HepG2 (cell line): ENCODE data around the gene LHFPL2. TPM values are rescaled to one million over a fixed set of nuclear protein-coding genes. Genes with fewer than 3 reads are reported as not detected.

ENCODE experiments used
- ATAC-seq: fragments of 200-7000 bp; cut with Tn5 transposase; 3 replicates; pipeline ENCODE4 v1.9.1; 2020; ENCODE audit warnings: mild to moderate bottlenecking, moderate library complexity
- BruUV-seq: library from RNA; stranded (reverse); fragments of 400-500 nt; replicated peaks from 2 replicates; lab custom pipeline; 2021; lab: Mats Ljungman, UMichigan
- CTCF ChIA-PET: fragments of 300-600 bp; formaldehyde crosslinking; extraction: SDS; loops from one replicate; lab custom pipeline; 2021; ENCODE audit warnings: low total read pairs, inconsistent platforms, low intra/inter-chr PET ratio; lab: Yijun Ruan, JAX
- POLR2A ChIA-PET: fragments of 350-600 bp; sonication (Branson Sonifier 250); formaldehyde crosslinking; loops from one replicate; lab custom pipeline; 2020; ENCODE audit warnings: antibody characterized with exemption, inconsistent platforms; lab: Yijun Ruan, JAX
- DNase-seq: peaks from one replicate; pipeline ENCODE4 v3.0.0-alpha.2; 2015; ENCODE audit warnings: low spot score
- FAIRE-seq: peaks from 3 replicates; lab custom pipeline; 2011; peaks lifted over from hg19 to GRCh38; lab: Jason Lieb, UNC
- H2AFZ ChIP-seq: one replicate; pipeline ENCODE4 v1.6.1; 2011; ENCODE audit warnings: low read length, inconsistent platforms
- H3K27ac ChIP-seq: fragments of 300-600 bp; 3 replicates; pipeline ENCODE4 v1.8.0; 2011; ENCODE audit warnings: mixed run types, mild to moderate bottlenecking, mixed read lengths, low read length, inconsistent platforms; ENCODE audit not compliant: insufficient read depth; ENCODE audit errors: extremely low read length
- H3K27me3 ChIP-seq, 2 experiments: fragments of 200-600 bp in 1 of 2; 2 replicates in 1 of 2; 3 replicates in 1 of 2; pipeline versions ENCODE4 v1.6.0 to v1.8.0; 2011; ENCODE audit warnings: low read length in 2 of 2, mild to moderate bottlenecking in 2 of 2, moderate library complexity in 2 of 2, inconsistent platforms in 1 of 2; ENCODE audit not compliant: insufficient read depth in 2 of 2, control insufficient read depth in 1 of 2
- H3K36me3 ChIP-seq, 2 experiments: fragments of 200-600 bp in 1 of 2; replicated peaks in 1 of 2; 2 replicates in 1 of 2; 3 replicates in 1 of 2; pipeline versions ENCODE4 v1.5.1 to v1.8.0; 2011; ENCODE audit warnings: low read length in 2 of 2, inconsistent platforms in 1 of 2; ENCODE audit not compliant: insufficient read depth in 2 of 2, control insufficient read depth in 1 of 2
- H3K4me1 ChIP-seq: 2 replicates; pipeline ENCODE4 v1.5.1; 2012; ENCODE audit warnings: low read length, inconsistent platforms; ENCODE audit not compliant: insufficient read depth
- H3K4me2 ChIP-seq: 2 replicates; pipeline ENCODE4 v1.6.0; 2011; ENCODE audit warnings: low read depth, low read length, inconsistent platforms
- H3K4me3 ChIP-seq, 3 experiments: fragments of 200-600 bp in 1 of 3; sonication (generic), shearing (Covaris generic) in 1 of 3; replicated peaks in 1 of 3; 2 replicates each; pipeline ENCODE4 v1.5.1; 2011 to 2016; ENCODE audit warnings: low read length in 3 of 3, inconsistent platforms in 2 of 3, low read depth in 2 of 3, mild to moderate bottlenecking in 2 of 3, control low read depth in 1 of 3, mixed read lengths in 1 of 3; ENCODE audit not compliant: insufficient read depth in 1 of 3
- H3K79me2 ChIP-seq: one replicate; pipeline ENCODE4 v1.6.1; 2011; ENCODE audit warnings: low read length, inconsistent platforms; ENCODE audit not compliant: insufficient read depth
- H3K9ac ChIP-seq: 2 replicates; pipeline ENCODE4 v1.6.0; 2011; ENCODE audit warnings: mild to moderate bottlenecking, low read depth, low read length, inconsistent platforms; ENCODE audit not compliant: insufficient read depth
- H3K9me3 ChIP-seq: 2 replicates; pipeline ENCODE4 v1.5.1; 2012; ENCODE audit warnings: mild to moderate bottlenecking, low read length
- H4K20me1 ChIP-seq: 2 replicates; pipeline ENCODE4 v1.6.0; 2011; ENCODE audit warnings: inconsistent platforms, mild to moderate bottlenecking, low read length, moderate library complexity; ENCODE audit not compliant: insufficient read depth
- HMGA1 ChIP-seq: sonication (generic); formaldehyde crosslinking; conservative IDR thresholded peaks from 2 replicates; pipeline ENCODE4 v1.4.0; 2020; ENCODE audit warnings: missing genetic modification reagents
- HOXA9 ChIP-seq: sonication (generic); formaldehyde crosslinking; IDR thresholded peaks from 2 replicates; pipeline ENCODE4 v1.8.1; 2022; ENCODE audit warnings: missing genetic modification reagents, mild to moderate bottlenecking, moderate library complexity, borderline replicate concordance
- KLF12 ChIP-seq: sonication (generic); formaldehyde crosslinking; IDR thresholded peaks from 2 replicates; pipeline ENCODE4 v1.4.0; 2020; ENCODE audit warnings: missing genetic modification reagents, borderline replicate concordance
- KLF15 ChIP-seq: sonication (generic); formaldehyde crosslinking; IDR thresholded peaks from 2 replicates; pipeline ENCODE4 v1.8.1; 2023; ENCODE audit warnings: borderline replicate concordance, mild to moderate bottlenecking, inconsistent platforms, missing genetic modification reagents, mixed read lengths
- NR2F2 ChIP-seq: IDR thresholded peaks from 2 replicates; pipeline ENCODE4 v1.6.1; 2012; ENCODE audit warnings: low read depth, inconsistent platforms, borderline replicate concordance
- REL ChIP-seq: sonication (generic); formaldehyde crosslinking; conservative IDR thresholded peaks from 2 replicates; pipeline ENCODE4 v1.8.0; 2022; ENCODE audit warnings: mild to moderate bottlenecking, missing genetic modification reagents, moderate library complexity
- RFX1 ChIP-seq: fragments of 450-650 bp; IDR thresholded peaks from 2 replicates; pipeline ENCODE4 v1.6.1; 2017
- SETDB1 ChIP-seq: sonication (generic); formaldehyde crosslinking; IDR thresholded peaks from 2 replicates; pipeline ENCODE4 v1.5.1; 2020; ENCODE audit warnings: missing genetic modification reagents, mild to moderate bottlenecking, borderline replicate concordance
- ZNF34 ChIP-seq: sonication (generic); formaldehyde crosslinking; IDR thresholded peaks from 2 replicates; pipeline ENCODE4 v1.4.0; 2020; ENCODE audit warnings: mild to moderate bottlenecking, missing genetic modification reagents, borderline replicate concordance
- ZNF572 ChIP-seq: sonication (generic); formaldehyde crosslinking; IDR thresholded peaks from 2 replicates; pipeline ENCODE4 v1.5.1; 2020; ENCODE audit warnings: mild to moderate bottlenecking, missing genetic modification reagents
- ZNF605 ChIP-seq: sonication (generic); formaldehyde crosslinking; IDR thresholded peaks from 2 replicates; pipeline ENCODE4 v1.8.0; 2022; ENCODE audit warnings: mild to moderate bottlenecking, missing genetic modification reagents
- ZNF747 ChIP-seq: sonication (generic); formaldehyde crosslinking; IDR thresholded peaks from 2 replicates; pipeline ENCODE4 v1.8.1; 2023; ENCODE audit warnings: missing genetic modification reagents, mild to moderate bottlenecking, borderline replicate concordance
- ZSCAN31 ChIP-seq: sonication (generic); formaldehyde crosslinking; IDR thresholded peaks from 2 replicates; pipeline ENCODE4 v1.5.0; 2020; ENCODE audit warnings: low read depth, mild to moderate bottlenecking, missing genetic modification reagents
- WGBS: methylation state at CpG from one replicate; pipeline ENCODE4 v1.1.6; 2017; ENCODE audit warnings: low lambda C conversion rate; 5-methylcytosine and 5-hydroxymethylcytosine counted together
- in situ Hi-C: cut with HindIII; loops from 2 replicates; pipeline ENCODE4 v1.10.0; 2017; ENCODE audit warnings: low pct_unique_long_range_greater_than_20kb; ENCODE audit not compliant: extremely low pct_ligation_motif_present
- intact Hi-C: fragments of 100-400 bp; cut with micrococcal nuclease; formaldehyde crosslinking; loops from one replicate; pipeline ENCODE4 v1.10.0; 2022; ENCODE audit not compliant: unreplicated experiment
- polyA plus RNA-seq, 8 experiments: library from polyadenylated mRNA; depleted of rRNA in 3 of 8; stranded (reverse) in 7 of 8; unstranded in 1 of 8; fragments of >200 nt; fragmentation: Illumina TruSeq in 4 of 8; extraction: Trizol in 4 of 8; gene quantifications; 2 replicates each; pipeline versions ENCODE4 v1.2.1 to v1.2.3, GENCODE V29; 2011 to 2016; ENCODE audit warnings: low read depth in 4 of 8, missing spikeins in 1 of 8, mixed read lengths in 1 of 8; ENCODE audit not compliant: insufficient read depth in 1 of 8
- total RNA-seq, 5 experiments: library from RNA; depleted of rRNA; stranded (reverse); fragments of >200 nt; fragmentation: Illumina TruSeq; extraction: Trizol; gene quantifications; 2 replicates each; pipeline ENCODE4 v1.2.3, GENCODE V29; 2016; ENCODE audit warnings: low read depth in 1 of 5
- TF ChIP-seq, protein P1 (sequence below): conservative IDR thresholded peaks from 2 replicates; pipeline ENCODE4 v1.6.1; 2018; ENCODE audit warnings: missing genetic modification reagents
- TF ChIP-seq, protein P2 (sequence below): sonication (generic); formaldehyde crosslinking; IDR thresholded peaks from 2 replicates; pipeline ENCODE4 v1.8.0; 2022; ENCODE audit warnings: mild to moderate bottlenecking, missing genetic modification reagents
- TF ChIP-seq, protein P3 (sequence below): sonication (generic); formaldehyde crosslinking; IDR thresholded peaks from 2 replicates; pipeline ENCODE4 v1.8.1; 2022; ENCODE audit warnings: mild to moderate bottlenecking, missing genetic modification reagents
- TF ChIP-seq, protein P4 (sequence below): sonication (generic); formaldehyde crosslinking; IDR thresholded peaks from 2 replicates; pipeline ENCODE4 v1.8.0; 2022; ENCODE audit warnings: mild to moderate bottlenecking, missing genetic modification reagents, moderate library complexity
- TF ChIP-seq, protein P5 (sequence below): sonication (generic); formaldehyde crosslinking; IDR thresholded peaks from 2 replicates; pipeline ENCODE4 v1.5.0; 2020; ENCODE audit warnings: mild to moderate bottlenecking, missing genetic modification reagents, moderate library complexity

Gene LHFPL2
- total and polyA plus RNA-seq, 2 of the 13 experiments (the other 11 are each of a cell fraction or from before 2014, with no cell fraction given): 6.0 to 20.0 TPM

DNA sequence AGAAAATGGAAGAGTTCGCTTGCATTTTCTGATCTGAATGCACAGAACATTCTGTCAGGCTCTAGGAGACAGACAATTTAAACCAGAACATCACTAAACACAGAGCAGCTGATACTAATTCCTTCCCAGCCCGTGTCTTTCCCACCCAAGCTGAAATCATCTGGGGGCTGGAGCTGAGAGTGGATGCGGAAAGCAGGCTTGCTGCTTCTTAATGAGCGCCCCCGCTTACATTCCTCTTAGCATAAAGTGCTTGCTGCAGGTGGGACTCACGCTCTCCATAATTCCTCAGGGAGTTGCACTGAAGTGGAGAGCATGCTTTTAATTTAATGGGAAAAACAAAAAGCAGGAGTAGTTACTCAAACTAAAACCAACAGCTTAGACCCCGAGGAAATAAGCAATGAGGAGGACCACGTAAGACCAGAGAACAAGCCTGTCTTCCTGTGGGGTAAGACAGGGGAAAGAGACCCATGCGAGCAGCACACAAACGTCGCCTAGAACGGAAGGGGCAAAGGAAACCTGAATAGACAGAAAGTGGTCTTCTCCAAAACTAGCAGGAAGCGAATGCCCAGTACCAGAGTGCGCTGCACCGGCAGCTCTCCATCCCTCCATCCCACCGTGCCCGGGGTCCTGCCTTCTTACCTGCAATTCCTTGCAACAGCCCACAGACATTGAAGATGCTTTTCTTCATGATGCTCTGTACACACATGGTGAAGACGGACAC, 139.3 kb downstream of the LHFPL2 start:
- Histone ChIP-seq H3K4me1 (peaks cover 30% of the 10 kb centered on the region), H3K4me3 (no peak overlapping the region), H2AFZ (no peak overlapping the region), H3K79me2 (peaks cover 6% of the 10 kb centered on the region), H3K36me3 (peaks cover 7 to 16% of the 10 kb centered on the region in 2 experiments; a peak in 4 of 5 replicates), H3K27ac (no peak overlapping the region), H3K4me2 (no peak overlapping the region; the same call in 1 of the 2 replicates), H3K9ac (no peak overlapping the region; the same call in 1 of the 2 replicates), H4K20me1 (no peaks in the 10 kb centered on the region), H3K27me3 (no peaks in the 10 kb centered on the region), H3K9me3 (no peaks in the 10 kb centered on the region)
- POLR2A ChIA-PET: interaction anchor here (3.3 kb wide), 1 partner anchor 10 kb away, joined by 48 read pairs; no protein-coding TSS in a partner anchor
- WGBS: 97% methylated on average over 18 of the region's 18 CpGs
- no TSS peak for BruUV-seq
- intact Hi-C loops (no loop called here), in situ Hi-C loops (no loop called here)
- DNase-seq (no peak), FAIRE-seq (no peak), ATAC-seq (no peak)
- CTCF ChIA-PET: no interaction called here
- no peak for TF ChIP-seq SETDB1 (CRISPR knock-in tag)
- TF ChIP-seq, protein P1, sequence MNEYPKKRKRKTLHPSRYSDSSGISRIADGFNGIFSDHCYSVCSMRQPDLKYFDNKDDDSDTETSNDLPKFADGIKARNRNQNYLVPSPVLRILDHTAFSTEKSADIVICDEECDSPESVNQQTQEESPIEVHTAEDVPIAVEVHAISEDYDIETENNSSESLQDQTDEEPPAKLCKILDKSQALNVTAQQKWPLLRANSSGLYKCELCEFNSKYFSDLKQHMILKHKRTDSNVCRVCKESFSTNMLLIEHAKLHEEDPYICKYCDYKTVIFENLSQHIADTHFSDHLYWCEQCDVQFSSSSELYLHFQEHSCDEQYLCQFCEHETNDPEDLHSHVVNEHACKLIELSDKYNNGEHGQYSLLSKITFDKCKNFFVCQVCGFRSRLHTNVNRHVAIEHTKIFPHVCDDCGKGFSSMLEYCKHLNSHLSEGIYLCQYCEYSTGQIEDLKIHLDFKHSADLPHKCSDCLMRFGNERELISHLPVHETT (CRISPR knock-in tag): no peak
- no peak for TF ChIP-seq HMGA1 (CRISPR knock-in tag)
- TF ChIP-seq NR2F2: no peak
- TF ChIP-seq KLF15: no peak
- TF ChIP-seq, protein P2, sequence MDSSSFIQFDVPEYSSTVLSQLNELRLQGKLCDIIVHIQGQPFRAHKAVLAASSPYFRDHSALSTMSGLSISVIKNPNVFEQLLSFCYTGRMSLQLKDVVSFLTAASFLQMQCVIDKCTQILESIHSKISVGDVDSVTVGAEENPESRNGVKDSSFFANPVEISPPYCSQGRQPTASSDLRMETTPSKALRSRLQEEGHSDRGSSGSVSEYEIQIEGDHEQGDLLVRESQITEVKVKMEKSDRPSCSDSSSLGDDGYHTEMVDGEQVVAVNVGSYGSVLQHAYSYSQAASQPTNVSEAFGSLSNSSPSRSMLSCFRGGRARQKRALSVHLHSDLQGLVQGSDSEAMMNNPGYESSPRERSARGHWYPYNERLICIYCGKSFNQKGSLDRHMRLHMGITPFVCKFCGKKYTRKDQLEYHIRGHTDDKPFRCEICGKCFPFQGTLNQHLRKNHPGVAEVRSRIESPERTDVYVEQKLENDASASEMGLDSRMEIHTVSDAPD (CRISPR knock-in tag): no peak
- no peak for TF ChIP-seq ZSCAN31 (CRISPR knock-in tag)
- TF ChIP-seq KLF12 (CRISPR knock-in tag): no peak
- TF ChIP-seq, protein P3, sequence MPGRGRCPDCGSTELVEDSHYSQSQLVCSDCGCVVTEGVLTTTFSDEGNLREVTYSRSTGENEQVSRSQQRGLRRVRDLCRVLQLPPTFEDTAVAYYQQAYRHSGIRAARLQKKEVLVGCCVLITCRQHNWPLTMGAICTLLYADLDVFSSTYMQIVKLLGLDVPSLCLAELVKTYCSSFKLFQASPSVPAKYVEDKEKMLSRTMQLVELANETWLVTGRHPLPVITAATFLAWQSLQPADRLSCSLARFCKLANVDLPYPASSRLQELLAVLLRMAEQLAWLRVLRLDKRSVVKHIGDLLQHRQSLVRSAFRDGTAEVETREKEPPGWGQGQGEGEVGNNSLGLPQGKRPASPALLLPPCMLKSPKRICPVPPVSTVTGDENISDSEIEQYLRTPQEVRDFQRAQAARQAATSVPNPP (CRISPR knock-in tag): no peak
- TF ChIP-seq HOXA9 (CRISPR knock-in tag): no peak
- TF ChIP-seq ZNF572 (CRISPR knock-in tag): no peak
- no peak for TF ChIP-seq RFX1
- TF ChIP-seq ZNF605 (CRISPR knock-in tag): no peak
- TF ChIP-seq, protein P4, sequence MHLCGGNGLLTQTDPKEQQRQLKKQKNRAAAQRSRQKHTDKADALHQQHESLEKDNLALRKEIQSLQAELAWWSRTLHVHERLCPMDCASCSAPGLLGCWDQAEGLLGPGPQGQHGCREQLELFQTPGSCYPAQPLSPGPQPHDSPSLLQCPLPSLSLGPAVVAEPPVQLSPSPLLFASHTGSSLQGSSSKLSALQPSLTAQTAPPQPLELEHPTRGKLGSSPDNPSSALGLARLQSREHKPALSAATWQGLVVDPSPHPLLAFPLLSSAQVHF: no peak
- TF ChIP-seq ZNF34 (CRISPR knock-in tag): no peak
- no peak for TF ChIP-seq ZNF747 (CRISPR knock-in tag)
- no peak for TF ChIP-seq REL (CRISPR knock-in tag)
- TF ChIP-seq, protein P5, sequence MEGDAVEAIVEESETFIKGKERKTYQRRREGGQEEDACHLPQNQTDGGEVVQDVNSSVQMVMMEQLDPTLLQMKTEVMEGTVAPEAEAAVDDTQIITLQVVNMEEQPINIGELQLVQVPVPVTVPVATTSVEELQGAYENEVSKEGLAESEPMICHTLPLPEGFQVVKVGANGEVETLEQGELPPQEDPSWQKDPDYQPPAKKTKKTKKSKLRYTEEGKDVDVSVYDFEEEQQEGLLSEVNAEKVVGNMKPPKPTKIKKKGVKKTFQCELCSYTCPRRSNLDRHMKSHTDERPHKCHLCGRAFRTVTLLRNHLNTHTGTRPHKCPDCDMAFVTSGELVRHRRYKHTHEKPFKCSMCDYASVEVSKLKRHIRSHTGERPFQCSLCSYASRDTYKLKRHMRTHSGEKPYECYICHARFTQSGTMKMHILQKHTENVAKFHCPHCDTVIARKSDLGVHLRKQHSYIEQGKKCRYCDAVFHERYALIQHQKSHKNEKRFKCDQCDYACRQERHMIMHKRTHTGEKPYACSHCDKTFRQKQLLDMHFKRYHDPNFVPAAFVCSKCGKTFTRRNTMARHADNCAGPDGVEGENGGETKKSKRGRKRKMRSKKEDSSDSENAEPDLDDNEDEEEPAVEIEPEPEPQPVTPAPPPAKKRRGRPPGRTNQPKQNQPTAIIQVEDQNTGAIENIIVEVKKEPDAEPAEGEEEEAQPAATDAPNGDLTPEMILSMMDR: no peak
